Measurements from ENCODE around the gene TMTC4.

- TF ChIP-seq CTCF (IDR thresholded peaks at IDR 0.05): no peak
- TF ChIP-seq POLR2A (IDR thresholded peaks at IDR 0.05): no peak
These were observed 33.5 kb upstream of the TMTC4 start for GRCh38 chr13:100707818-100708740.
